Muscle layer of colon (tissue), 2 donors: Measurements from ENCODE around the gene PPEF2.

ENCODE experiments used
- H3K27ac ChIP-seq: one replicate; pipeline ENCODE4 v1.7.0; 2013; ENCODE audit warnings: low read depth, mild to moderate bottlenecking, low read length, moderate library complexity
- H3K27me3 ChIP-seq, 2 donors: one replicate each; pipeline ENCODE4 v1.7.0; 2013; ENCODE audit warnings: low read length in 2 of 2, mild to moderate bottlenecking in 2 of 2; ENCODE audit not compliant: insufficient read depth in 2 of 2, control insufficient read depth in 1 of 2
- H3K36me3 ChIP-seq: one replicate; pipeline ENCODE4 v1.7.0; 2013; ENCODE audit warnings: mild to moderate bottlenecking, low read length; ENCODE audit not compliant: insufficient read depth
- H3K4me1 ChIP-seq: one replicate; pipeline ENCODE4 v1.7.0; 2013; ENCODE audit warnings: mild to moderate bottlenecking, low read length; ENCODE audit not compliant: insufficient read depth
- H3K4me3 ChIP-seq, 2 donors: one replicate each; pipeline ENCODE4 v1.7.0; 2013; ENCODE audit warnings: low read length in 2 of 2, low read depth in 1 of 2, mild to moderate bottlenecking in 1 of 2, moderate library complexity in 1 of 2
- H3K9ac ChIP-seq: one replicate; pipeline ENCODE4 v1.7.0; 2013; ENCODE audit warnings: low read length
- H3K9me3 ChIP-seq: one replicate; pipeline ENCODE4 v1.7.0; 2013; ENCODE audit warnings: mild to moderate bottlenecking, low read length
- donor health status: abdominal sarcoma.
- donor health status: Adenocarcinoma of cecum.

PPEF2 gene

DNA sequence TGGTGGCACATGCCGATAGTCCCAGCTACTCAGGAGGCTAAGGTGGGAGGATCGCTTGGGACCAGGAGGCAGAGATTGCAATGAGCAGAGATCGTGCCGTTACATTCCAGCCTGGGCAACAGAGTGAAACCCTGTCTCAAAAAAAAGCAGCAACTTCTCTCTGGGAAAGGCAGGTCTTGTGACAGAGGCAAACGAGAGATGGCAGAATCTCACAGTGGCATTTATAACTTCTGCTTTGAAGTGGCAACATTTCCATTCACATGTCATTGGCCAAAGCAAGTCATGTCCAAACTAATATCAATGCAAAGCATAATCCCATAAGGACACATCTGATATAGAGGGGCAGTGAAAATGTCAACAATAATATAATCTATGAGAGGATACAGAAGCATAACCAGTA lies 79.8 kb downstream of the PPEF2 start:
- H3K9me3 ChIP-seq = no peaks in the 10 kb centered on the region
- no peaks in the 10 kb centered on the region for H3K36me3 ChIP-seq

DNA sequence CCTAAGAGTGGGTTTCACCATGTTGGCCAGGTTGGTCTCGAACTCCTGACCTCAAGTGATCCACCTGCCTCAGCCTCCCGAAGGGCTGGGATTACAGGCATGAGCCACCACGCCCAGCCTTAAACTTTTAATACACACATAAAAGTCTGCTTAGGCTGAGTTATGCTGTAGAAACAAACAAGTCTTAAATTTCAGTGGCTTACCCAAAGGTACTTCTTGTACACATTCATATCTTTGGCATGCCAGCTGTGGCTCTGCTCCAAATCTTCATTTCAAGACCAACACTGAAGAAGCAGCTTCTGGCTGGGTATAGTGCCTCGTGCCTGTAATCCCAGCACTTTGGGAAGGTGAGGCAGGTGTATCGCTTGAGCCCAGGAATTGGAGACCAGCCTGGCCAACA lies 80.3 kb downstream of the PPEF2 start:
- no peaks in the 10 kb centered on the region for H3K9me3 ChIP-seq
- H3K27ac ChIP-seq = no peak overlapping the region
- no peaks in the 10 kb centered on the region for H3K4me1 ChIP-seq
- no peaks in the 10 kb centered on the region for H3K36me3 ChIP-seq
- no peak overlapping the region for H3K4me3 ChIP-seq
- no peak overlapping the region for H3K9ac ChIP-seq
- no peaks in the 10 kb centered on the region for H3K27me3 ChIP-seq

More for the DNA sequence above, 79.8 kb downstream of the PPEF2 start:
- H3K27me3 ChIP-seq = no peaks in the 10 kb centered on the region
- no peak overlapping the region for H3K4me3 ChIP-seq
- no peaks in the 10 kb centered on the region for H3K4me1 ChIP-seq
- H3K9ac ChIP-seq = no peak overlapping the region
- H3K27ac ChIP-seq = no peak overlapping the region

- Histone ChIP-seq H3K9ac (no peak overlapping the region), H3K36me3 (no peaks in the 10 kb centered on the region), H3K27ac (no peak overlapping the region), H3K27me3 (no peaks in the 10 kb centered on the region), H3K4me1 (no peaks in the 10 kb centered on the region), H3K4me3 (no peak overlapping the region), H3K9me3 (no peaks in the 10 kb centered on the region)
Measured at GRCh38 chr4:75821216-75821615, 81.0 kb downstream of the PPEF2 start.

DNA sequence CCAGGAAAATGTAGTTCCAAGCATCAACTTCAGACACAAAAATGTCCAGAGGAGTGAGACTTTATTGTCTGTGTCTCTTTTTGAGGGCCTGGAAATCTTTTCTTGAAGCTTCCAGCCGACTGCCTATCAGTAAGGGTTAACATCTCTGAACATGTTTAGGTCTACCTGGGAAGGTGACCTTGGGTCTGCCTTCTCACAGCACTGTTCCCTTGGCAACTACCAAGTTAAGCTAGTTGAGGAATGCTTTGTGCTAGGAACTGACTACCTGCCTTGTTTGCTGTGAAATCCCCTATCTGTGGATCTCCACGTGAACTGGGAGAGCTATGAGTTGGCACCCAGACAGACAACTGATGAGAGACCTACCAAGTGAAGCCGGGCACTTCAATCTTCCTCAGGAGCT lies 81.6 kb downstream of the PPEF2 start:
- H3K36me3 ChIP-seq = no peaks in the 10 kb centered on the region
- H3K9me3 ChIP-seq = no peaks in the 10 kb centered on the region
- H3K9ac ChIP-seq = no peak overlapping the region
- no peaks in the 10 kb centered on the region for H3K27me3 ChIP-seq
- no peak overlapping the region for H3K27ac ChIP-seq
- no peak overlapping the region for H3K4me3 ChIP-seq
- H3K4me1 ChIP-seq = no peaks in the 10 kb centered on the region

DNA sequence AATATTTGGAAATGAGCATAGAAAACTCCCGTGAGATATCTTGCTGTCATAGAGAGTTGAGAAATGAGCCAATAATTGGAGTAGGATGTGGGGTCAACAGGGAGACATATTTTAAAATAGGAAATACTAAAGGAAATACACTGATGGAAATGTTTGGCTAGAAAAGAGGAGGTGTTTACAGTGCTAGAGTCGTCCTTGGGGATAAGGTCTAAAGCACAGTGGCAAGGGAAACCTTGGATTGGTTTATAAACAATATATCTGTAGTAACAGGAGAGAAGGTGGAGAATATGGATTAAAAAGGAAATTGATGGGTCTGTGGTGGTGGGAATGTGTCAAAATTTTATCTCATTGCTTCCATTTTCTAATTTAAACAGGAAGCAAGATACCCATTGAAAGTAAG lies 82.1 kb downstream of the PPEF2 start:
- H3K9ac ChIP-seq = no peak overlapping the region
- no peak overlapping the region for H3K27ac ChIP-seq
- H3K9me3 ChIP-seq = no peaks in the 10 kb centered on the region
- H3K36me3 ChIP-seq = no peaks in the 10 kb centered on the region
- no peaks in the 10 kb centered on the region for H3K27me3 ChIP-seq
- no peak overlapping the region for H3K4me3 ChIP-seq
- no peaks in the 10 kb centered on the region for H3K4me1 ChIP-seq

DNA sequence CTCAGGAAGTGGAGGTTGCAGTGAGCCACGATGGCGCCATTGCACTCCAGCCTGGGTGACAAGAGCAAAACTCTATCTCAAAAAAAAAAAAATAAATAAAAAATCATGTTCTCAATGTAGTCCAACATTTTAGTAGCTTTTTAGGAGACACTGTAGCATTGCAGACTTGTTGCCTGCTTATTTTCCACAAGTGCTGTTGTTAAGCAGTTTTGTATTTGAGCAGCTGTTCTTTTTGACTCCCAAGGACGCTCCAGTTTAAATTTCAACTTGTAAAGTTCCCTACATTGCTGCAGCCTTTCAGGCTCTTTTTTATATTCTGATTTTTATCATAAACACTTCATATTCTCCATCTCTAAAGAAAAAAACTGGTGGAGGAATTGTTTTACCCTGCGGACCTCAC lies 83.1 kb downstream of the PPEF2 start:
- Histone ChIP-seq H3K27ac (no peak overlapping the region), H3K4me3 (no peak overlapping the region), H3K4me1 (no peaks in the 10 kb centered on the region), H3K27me3 (no peaks in the 10 kb centered on the region), H3K9me3 (no peaks in the 10 kb centered on the region), H3K36me3 (peaks cover 7% of the 10 kb centered on the region), H3K9ac (no peak overlapping the region)

DNA sequence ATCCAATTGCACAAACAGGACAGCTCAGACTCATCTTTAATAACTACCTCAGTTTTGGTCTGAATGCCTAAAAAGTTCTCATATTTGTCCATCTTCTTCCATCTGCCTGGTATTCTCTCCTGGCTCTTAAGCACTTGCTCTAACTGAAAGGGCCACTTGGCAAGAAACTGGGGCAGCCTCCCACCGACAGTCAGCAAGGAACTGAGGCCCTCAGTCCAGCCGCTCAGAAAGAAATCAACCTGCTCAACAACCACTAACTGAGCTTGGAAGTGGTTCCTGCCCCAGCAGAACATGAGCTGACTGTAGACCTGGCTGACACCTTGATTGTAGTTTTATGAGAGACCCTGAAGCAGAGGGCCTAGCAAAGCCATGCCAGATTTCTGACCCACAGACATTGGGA lies 84.4 kb downstream of the PPEF2 start:
- Histone ChIP-seq H3K27me3 (no peaks in the 10 kb centered on the region), H3K36me3 (peaks cover 15% of the 10 kb centered on the region), H3K4me1 (no peaks in the 10 kb centered on the region), H3K4me3 (no peak overlapping the region), H3K27ac (no peak overlapping the region), H3K9ac (no peak overlapping the region), H3K9me3 (no peaks in the 10 kb centered on the region)
